ENCODE results near the gene MID1IP1. TPM values are rescaled to one million over a fixed set of nuclear protein-coding genes. Genes with fewer than 3 reads are reported as not detected.

MID1IP1 gene
- total RNA-seq, 1 donor from 2014 or later = 148 TPM

Other genes starting within 250 kb of the MID1IP1 start
- 34.6 and 38.9 TPM in 2 replicates for gene TSPAN7, start 239.9 kb upstream of the MID1IP1 start, total RNA-seq

Data from myocyte (in vitro differentiated cells).